BE2C (cell line): ENCODE measurements around the gene OR52E4.

Experiments used
- DNase-seq: peaks from one replicate; pipeline ENCODE4 v3.0.0-alpha.2; 2020
- H3K27me3 ChIP-seq: fragments of 250-450 bp; sonication (Bioruptor Pico); 2 replicates; pipeline ENCODE4 v1.5.1; 2020; ENCODE audit warnings: mild to moderate bottlenecking
- H3K36me3 ChIP-seq: fragments of 250-450 bp; sonication (Bioruptor Pico); 2 replicates; pipeline ENCODE4 v1.5.1; 2020; ENCODE audit warnings: mild to moderate bottlenecking
- H3K4me1 ChIP-seq: fragments of 250-450 bp; sonication (Bioruptor Pico); 2 replicates; pipeline ENCODE4 v1.5.1; 2020
- H3K4me3 ChIP-seq: 2 replicates; pipeline ENCODE4 v1.5.1; 2011; ENCODE audit warnings: low read depth, low read length
- H3K9me3 ChIP-seq: fragments of 250-450 bp; sonication (Bioruptor Pico); 2 replicates; pipeline ENCODE4 v1.5.1; 2020
- TF ChIP-seq, protein P1 (sequence below): IDR thresholded peaks from 2 replicates; pipeline ENCODE4 v1.5.1; 2012; ENCODE audit warnings: mild to moderate bottlenecking, low read depth, low read length

Gene OR52E4

DNA sequence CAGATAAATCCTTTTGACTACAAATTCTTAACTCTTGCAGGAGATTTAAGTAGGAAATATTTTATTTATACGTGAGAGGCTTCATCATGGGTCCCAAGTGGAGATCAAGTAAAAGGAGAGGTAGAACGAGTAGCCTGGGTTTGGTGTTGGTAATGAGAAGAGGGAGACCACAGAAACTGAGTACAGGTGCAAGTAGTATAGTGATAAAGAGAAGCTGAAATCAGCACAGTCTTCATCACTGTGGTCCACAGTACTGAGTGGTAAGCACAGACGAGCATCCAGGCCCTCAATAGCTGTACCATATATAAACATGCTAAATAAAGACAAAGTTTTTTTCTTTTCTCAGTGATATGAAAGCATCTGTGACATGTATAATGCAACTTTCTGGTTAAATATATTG lies 6.7 kb downstream of the OR52E4 start:
- Histone ChIP-seq H3K4me1 (no peaks in the 10 kb centered on the region), H3K27me3 (no peaks in the 10 kb centered on the region), H3K4me3 (no peak overlapping the region), H3K9me3 (no peaks in the 10 kb centered on the region), H3K36me3 (no peaks in the 10 kb centered on the region)
- no peak for DNase-seq
- TF ChIP-seq, protein P1, sequence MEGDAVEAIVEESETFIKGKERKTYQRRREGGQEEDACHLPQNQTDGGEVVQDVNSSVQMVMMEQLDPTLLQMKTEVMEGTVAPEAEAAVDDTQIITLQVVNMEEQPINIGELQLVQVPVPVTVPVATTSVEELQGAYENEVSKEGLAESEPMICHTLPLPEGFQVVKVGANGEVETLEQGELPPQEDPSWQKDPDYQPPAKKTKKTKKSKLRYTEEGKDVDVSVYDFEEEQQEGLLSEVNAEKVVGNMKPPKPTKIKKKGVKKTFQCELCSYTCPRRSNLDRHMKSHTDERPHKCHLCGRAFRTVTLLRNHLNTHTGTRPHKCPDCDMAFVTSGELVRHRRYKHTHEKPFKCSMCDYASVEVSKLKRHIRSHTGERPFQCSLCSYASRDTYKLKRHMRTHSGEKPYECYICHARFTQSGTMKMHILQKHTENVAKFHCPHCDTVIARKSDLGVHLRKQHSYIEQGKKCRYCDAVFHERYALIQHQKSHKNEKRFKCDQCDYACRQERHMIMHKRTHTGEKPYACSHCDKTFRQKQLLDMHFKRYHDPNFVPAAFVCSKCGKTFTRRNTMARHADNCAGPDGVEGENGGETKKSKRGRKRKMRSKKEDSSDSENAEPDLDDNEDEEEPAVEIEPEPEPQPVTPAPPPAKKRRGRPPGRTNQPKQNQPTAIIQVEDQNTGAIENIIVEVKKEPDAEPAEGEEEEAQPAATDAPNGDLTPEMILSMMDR: no peak

DNA sequence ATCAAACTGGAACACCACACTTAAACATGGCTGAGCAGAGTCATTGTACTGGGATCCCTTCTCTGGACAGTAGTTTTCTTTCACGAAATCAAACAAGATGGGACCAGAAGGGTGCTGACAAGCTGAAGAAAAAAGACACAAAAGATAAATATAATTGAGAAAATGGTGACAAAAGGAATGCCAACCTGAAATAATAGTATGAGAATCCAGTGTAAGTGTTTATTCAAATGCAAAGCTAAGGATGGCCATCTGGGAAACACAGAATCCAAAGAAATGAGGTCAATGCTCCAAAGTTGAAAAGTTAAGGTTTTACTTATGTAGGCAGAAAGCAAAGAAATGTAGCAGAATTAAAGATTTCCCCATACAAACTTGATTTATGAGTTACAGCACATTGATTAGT lies 7.2 kb downstream of the OR52E4 start:
- no peak overlapping the region for H3K4me3 ChIP-seq
- H3K4me1 ChIP-seq: no peaks in the 10 kb centered on the region
- TF ChIP-seq, protein P1: no peak
- DNase-seq: no peak
- H3K27me3 ChIP-seq: no peaks in the 10 kb centered on the region
- H3K9me3 ChIP-seq: no peaks in the 10 kb centered on the region
- H3K36me3 ChIP-seq: no peaks in the 10 kb centered on the region

DNA sequence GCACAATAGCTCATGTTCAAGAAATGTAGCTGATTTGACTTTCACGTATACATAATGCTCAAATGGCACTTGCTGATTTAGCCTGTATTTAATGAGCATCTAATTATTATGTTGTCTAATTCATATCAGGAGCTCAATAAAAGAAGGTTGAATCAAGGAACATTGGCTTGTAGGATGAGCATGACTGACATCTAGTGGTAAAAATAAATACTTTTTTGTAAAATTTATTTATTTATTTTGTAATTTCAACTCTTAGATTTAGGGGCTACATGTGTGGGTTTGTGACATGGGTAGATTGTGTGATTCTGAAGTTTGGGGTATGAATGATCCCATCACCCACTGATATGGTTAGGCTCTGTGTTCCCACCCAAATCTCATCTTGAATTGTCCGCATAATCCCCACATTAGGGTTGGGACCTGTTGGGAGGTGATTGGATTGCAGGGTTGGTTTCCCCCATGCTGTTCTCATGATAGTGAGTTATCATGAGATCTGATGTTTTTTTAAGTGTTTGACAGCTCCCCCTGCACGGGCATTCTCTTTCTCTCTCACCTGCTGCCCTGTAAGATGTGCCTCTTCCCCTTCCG lies 10.9 kb downstream of the OR52E4 start:
- Histone ChIP-seq H3K27me3 (no peaks in the 10 kb centered on the region), H3K4me3 (no peak overlapping the region), H3K36me3 (no peaks in the 10 kb centered on the region), H3K9me3 (no peaks in the 10 kb centered on the region), H3K4me1 (no peaks in the 10 kb centered on the region)
- TF ChIP-seq, protein P1: peak; percentile 19; the same call in 1 of the 2 replicates
- DNase-seq: no peak

DNA sequence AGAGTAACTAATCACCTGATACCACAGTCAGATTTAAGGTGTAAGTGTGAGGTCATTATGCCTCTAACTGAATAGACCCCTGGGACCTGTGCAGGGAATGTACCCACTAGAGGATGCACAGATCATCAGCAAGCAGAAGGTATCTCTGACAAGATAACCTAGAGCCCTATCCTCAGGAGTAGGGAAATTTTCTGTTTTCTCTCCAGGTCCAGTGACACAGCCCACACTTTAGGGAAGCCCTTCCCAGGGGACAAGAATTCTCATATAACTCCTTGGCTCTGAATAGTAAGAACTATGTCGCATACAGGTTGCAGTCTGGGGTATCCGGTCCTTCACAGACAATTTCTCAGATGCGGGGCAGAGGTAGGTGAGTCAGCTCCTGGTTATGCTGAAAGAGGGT lies 12.5 kb downstream of the OR52E4 start, which contains the start of gene OR52E5:
TSS of gene OR52E5 (plus strand) at position 301 of the 400 bp plus-strand sequence. CDS start 7,569 bp downstream, outside the sequence.
- no peaks in the 10 kb centered on the region for H3K9me3 ChIP-seq
- TF ChIP-seq, protein P1: no peak
- DNase-seq: no peak
- H3K4me3 ChIP-seq: no peak within 1 kb of the TSS
- no peaks in the 10 kb centered on the region for H3K27me3 ChIP-seq
- no peaks in the 10 kb centered on the region for H3K4me1 ChIP-seq
- no peaks in the 10 kb centered on the region for H3K36me3 ChIP-seq

DNA sequence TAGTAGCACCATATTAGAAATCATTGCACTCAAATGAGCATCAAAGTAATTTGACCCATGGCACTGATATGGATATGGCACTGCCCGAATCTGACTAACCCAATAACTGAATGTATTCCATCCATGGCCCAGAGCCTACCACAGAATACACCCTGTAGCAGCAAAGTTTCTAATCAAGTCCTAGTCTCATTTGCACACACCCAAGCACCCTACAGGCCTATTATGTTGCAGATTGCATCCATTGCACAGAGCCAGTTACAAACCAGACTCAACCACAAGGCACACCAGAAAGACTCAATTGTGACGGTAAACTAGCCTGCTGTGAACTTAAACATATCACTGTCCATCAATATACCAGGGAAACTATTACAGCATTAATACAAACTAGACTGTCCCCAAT lies 19.1 kb downstream of the OR52E4 start:
- Histone ChIP-seq H3K9me3 (no peaks in the 10 kb centered on the region), H3K36me3 (no peaks in the 10 kb centered on the region), H3K4me1 (no peaks in the 10 kb centered on the region), H3K4me3 (no peak overlapping the region), H3K27me3 (no peaks in the 10 kb centered on the region)
- DNase-seq: no peak
- TF ChIP-seq, protein P1: no peak

DNA sequence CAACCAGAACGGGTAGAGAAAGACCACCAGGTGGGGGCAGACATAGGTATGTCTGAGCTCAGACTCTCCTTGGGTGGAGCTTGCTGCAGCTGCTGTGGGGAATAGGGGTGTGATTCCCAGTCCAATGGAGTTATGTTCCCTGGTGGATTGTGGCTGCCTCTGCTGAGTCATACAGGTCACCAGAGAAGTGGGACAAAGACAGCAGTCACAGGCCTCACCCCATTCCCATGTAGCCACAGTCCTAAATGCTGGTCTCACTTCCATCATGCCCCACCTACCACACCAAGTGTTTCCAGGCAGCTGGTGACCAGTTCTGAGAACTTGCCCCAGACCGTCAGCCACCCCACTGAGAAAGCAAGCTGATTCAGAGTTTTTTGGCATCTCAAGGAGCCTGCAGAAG lies 30.1 kb downstream of the OR52E4 start:
- Histone ChIP-seq H3K4me1 (no peaks in the 10 kb centered on the region), H3K27me3 (no peaks in the 10 kb centered on the region), H3K9me3 (no peaks in the 10 kb centered on the region), H3K36me3 (no peaks in the 10 kb centered on the region), H3K4me3 (no peak overlapping the region)
- TF ChIP-seq, protein P1: no peak
- DNase-seq: no peak
